Bone marrow (tissue), 2 donors: ENCODE measurements around the gene BMF.
"Not testable (repeated sequence)": the region's sequence is repeated elsewhere in the genome, so short reads cannot be mapped to it uniquely, and the experiment has no call there.

ENCODE experiments used
- DNase-seq, 2 donors: peaks; one replicate each; lab custom pipeline; 2025; lab: John Stamatoyannopoulos, UW

BMF gene

DNA sequence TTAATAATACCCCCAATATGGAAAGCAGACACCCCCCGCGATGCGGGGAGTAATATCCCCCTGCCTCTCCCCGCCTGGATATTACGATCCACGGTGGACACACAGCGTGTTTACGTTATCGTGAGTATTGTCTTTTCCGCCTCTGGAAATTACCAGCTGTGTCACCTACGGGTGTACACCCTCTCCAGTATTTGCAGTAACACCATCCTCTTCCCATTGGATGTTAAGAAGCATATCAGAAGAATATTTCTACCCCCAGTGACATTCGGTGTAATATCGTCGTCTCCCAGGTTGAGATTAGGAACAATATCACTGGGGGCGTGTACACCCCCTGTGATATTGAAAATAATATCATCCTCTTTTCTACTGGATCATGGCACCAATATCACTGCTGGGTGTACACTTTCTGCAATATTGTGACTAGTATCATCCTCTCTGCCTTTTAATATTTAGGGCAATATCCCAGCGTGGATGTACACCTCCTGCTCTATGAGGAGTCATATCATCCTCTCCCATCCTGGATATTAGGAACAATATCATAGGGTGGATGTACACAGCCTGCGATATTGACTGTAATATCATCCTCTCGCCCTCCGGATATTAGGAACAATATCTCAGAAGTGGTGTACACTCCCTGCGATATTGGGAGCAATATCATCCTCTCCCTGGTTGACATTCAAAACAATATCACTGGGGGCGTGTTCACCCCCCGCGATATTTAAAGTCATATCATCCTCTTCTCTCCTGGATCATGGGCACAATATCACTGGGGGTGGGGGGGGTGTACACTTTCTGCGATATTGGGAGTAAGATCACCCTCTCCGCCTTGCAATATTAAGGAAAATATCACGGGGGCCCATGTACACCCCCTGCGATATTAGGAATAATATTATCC lies 20.3 kb upstream of the BMF start:
- no peak for DNase-seq

DNA sequence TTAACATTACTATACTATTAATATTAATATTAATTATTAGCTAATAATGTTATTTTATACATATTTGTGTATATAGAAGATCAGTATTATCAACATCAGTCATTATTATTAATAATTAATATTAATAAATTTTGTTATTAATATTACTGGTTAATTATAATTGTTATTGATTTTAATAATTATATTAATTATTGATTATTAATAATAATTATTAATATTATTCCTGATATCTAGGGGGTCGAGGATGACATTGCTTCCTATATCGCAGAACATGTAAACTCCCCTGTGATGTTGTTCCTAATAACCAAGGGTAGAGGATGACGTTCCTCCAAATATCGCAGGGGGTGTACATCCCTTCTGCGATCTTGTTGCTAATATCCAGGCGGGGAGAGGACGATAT lies 17.3 kb upstream of the BMF start:
- no peak for DNase-seq

DNA sequence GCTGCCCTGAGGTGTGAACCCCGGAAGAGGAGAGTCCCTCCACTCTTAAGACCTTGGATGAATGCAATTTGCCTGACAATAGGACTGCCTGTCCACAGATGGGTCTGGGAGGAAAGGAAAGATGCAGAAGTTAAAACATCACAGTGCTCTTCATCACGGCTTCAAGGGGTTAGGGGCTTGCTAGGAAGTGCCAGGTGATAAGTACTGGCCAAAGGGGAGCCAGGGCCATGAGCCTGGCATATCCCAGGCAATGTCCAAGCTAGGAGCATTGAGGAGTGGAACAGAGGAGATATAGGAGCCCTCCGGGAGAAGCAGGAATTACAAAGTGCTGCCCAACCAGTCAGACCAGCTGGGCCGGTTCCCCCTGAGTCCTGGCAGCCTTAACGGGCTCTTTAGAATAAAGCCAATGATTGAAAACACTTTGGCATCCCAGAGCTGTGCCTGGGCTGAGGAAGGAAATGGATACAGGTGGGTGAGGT lies 16.2 kb upstream of the BMF start:
- not testable (repeated sequence) for DNase-seq

DNA sequence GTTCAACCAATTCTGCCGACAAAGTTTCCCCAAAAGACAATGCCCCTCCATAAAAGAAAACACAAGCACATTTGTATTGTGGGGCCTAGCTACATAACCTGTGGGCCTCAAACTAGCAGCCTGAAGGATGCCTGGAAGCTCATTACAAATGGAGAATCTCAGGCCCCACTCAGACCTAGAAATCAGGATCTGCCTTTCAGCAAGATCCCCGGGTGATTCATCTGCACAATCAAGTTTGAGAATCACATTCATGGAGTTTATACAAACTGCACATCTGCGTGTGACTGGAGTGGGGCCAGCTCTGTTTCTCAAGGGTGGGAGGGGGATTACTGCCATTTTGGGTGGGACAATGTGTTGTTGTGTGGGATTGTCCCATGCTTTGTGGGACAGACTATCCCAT lies 15.7 kb upstream of the BMF start:
- not testable (repeated sequence) for DNase-seq

DNA sequence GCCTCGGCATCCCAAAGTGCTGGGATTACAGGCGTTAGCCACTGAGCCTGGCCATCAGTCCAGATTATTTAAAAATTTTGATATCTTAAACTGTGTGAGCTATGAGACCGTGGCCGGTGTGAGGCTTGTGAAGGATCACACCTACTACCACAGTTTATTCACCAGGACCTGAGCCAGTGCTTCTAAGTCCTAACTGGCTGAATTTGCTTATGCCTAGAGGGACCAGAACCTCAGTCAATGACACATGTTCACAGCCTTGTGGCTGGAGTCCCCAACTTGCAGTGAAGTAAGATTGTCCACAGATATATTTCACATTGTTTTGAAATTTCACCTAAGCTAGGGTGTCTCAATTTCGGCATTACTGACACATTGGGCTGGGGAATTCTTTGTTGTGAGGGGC lies 15.2 kb upstream of the BMF start:
- DNase-seq = not testable (repeated sequence)

DNA sequence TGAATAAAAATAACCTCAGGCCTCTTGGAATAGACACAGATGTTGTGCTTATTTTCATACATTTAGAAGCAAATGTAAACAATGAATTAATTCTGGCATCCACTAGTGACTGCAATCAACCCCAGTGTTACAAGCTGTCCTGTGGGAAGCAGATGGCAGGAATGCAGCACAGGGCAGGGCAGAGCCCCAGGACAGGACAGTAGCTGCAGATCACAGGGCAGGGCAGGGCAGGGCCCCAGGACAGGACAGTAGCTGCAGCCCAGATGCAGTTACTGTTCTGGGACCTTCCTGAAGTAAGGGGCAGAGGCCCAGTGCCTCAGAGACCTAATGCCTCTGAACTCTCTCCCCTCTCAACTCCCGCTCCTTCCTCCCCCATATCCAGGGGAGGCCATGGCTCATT lies 14.3 kb upstream of the BMF start:
- not testable (repeated sequence) for DNase-seq

DNA sequence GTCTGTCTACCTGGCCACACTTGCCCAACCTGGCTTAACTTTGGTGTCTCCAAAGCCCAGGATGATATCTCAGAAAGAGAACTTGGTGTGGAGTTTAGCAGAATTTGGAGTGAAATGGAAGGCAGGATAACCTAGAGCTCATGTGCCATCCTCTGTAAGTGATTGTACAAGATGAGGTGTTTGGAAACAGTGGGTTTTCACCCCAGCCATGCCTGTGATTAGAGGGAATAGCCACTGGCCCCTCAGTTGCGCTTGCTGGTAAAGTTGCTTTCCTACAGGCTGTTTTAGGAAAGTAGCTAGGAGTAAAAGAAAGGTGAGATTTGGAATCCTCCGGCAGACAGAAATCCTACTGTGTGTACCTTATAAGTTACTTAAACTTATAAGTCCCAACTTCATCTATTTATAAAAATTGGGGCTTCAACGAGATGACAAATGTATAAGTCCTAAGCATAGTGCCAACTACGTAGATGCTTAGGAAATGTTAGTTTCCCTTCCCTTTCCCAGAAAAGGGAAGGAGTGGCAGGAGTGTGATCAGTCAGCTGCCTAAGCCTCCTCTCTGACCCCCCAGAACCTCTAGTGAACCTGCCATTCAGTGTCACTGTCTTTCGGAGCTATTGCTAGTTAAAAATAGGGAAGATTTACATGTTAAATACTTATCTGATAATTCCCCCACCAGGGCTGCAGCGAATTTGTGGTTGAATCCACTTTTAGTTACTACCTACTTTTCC lies 13.4 kb upstream of the BMF start:
- DNase-seq = no peak

DNA sequence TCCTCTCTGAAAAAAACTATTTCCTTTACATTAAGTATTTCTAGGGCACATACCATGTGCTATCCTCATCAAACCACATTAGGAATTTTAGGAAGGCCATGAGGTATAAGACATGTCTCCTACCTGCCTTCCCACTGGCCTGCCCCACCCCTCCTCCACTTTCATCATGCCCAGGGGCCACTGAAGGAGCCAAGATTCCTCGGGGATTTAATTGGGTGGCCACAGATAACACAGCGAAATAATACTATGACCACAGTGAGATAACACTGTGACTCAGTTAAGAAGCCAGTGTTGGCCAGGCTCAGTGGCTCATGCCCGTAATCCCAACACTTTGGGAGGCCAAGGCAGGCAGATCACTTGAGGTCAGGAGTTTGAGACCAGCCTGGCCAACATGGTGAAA lies 9.8 kb upstream of the BMF start:
- no peak for DNase-seq

- peak; percentile 18 to 65 for DNase-seq
Observed at GRCh38 chr15:40115670-40116093, 7.0 kb upstream of the BMF start.

DNA sequence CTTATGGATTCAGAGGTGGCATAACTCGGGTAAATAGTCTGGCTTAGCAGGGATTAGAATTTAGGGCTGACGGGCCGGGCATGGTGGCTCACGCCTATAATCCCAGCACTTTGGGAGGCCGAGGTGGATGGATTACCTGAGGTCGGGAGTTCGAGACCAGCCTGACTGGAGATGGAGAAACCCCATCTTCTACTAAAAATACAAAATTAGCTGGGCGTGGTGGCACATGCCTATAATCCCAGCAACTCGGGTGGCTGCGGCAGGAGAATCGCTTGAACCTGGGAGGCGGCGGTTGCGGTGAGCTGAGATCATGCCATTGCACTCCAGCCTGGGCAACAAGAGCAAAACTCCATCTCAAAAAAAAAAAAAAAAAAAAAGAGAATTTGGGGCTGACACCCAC lies 6.4 kb upstream of the BMF start:
- DNase-seq = not testable (repeated sequence)

GRCh38 chr15:40114218-40114617 lies 5.5 kb upstream of the BMF start:
- no peak for DNase-seq

- no peak for DNase-seq
Observed at GRCh38 chr15:40112789-40113188, 4.1 kb upstream of the BMF start.

- no peak for DNase-seq
Observed at GRCh38 chr15:40111888-40112287, 3.2 kb upstream of the BMF start.

DNA sequence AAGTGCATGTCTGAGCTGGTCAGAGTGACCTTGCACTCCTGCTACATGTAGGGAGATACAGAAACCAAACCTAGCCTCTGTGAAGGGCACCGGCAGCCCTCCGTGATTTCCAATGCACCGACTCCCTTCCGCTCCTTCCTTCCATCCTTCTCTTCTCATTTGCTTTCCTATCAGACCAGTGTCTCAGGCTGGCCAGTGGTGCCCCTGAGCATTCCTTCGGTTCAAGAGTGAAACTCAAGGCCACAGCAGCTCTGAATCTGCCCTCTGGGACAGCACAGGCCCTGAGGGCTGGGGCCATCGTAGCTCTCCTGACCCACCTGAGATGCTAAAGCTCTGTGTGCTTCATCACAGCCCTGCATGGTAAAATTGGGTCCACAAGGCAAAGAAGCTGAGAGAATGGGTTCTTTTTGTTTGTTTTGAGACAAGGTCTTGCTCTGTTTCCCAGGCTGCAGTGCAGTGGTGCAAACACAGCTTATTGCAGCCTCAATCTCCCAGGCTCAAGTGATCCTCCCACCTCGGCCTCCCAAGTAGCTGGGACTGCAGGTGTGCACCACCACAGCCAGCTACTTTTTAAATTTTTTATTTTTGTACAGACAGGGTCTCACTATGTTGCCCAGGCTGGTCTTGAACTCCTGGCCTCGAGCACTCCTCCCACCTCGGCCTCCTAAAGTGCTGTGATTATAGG lies 2.3 kb upstream of the BMF start:
- DNase-seq = no peak

GRCh38 chr15:40108061-40108854 lies 421 bp downstream of the BMF start:
- DNase-seq = no peak

- DNase-seq = peak; percentile 47 to 59
Observed at GRCh38 chr15:40106203-40107161, 2.2 kb downstream of the BMF start.

- no peak for DNase-seq
Observed at GRCh38 chr15:40105517-40106202, 3.0 kb downstream of the BMF start.

DNA sequence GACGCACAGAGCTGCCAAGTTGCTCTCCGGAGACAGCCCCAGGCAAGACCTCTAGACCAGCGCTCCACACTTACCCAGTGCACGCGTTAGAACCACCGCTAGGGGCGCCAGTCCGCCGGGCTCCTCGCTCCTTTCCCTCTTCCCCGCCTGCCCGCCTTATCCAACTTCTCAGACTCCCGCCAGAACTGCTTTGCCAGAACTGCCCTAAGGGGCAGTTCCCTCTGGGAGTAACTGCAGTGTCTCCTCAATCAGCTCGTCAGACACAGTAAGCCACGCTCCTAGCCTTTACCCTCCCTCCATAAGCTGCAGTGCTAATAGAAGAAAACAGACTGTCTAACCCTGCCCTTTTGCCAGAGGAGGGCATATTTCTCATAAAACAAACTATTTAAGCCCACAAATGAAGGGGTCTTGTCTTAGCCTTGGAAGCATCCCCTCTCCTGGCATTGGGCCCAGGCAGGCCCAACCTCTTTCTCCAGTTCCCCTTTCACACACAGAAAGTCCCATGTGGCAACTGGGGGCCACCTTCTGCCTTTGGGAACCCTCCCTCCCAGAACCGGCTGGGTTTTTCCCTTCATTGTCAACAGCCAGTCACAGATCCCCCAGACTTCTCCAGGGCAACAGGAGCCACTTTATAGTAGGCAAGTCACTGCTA lies 3.7 kb downstream of the BMF start:
- DNase-seq = peak; percentile 71 to 81

GRCh38 chr15:40104296-40104864 lies 4.3 kb downstream of the BMF start:
- DNase-seq = no peak
